Measurements from ENCODE around the gene PRLH.

- TF ChIP-seq CEBPB (IDR thresholded peaks at IDR 0.05) (no peak), JUN (IDR thresholded peaks at IDR 0.05) (no peak), CTCF (IDR thresholded peaks at IDR 0.05) (no peak), E2F6 (IDR thresholded peaks at IDR 0.05; ENCODE audit: borderline replicate concordance, low read depth) (no peak), EP300 (IDR thresholded peaks at IDR 0.05) (no peak), USF2 (IDR thresholded peaks at IDR 0.05) (no peak), ELK1 (IDR thresholded peaks at IDR 0.05; ENCODE audit: low read depth, low read length) (no peak), RNF2 (IDR thresholded peaks at IDR 0.05; ENCODE audit: borderline replicate concordance, low read depth) (no peak), RFX5 (IDR thresholded peaks at IDR 0.05) (no peak), MAZ (IDR thresholded peaks at IDR 0.05; ENCODE audit: borderline replicate concordance, low read depth, low read length) (no peak)
Measured at GRCh38 chr2:237547841-237548416, 18.4 kb upstream of the PRLH start.

All from A549 (cell line).